OCI-LY1 (cell line): ENCODE measurements around the gene TTLL11.

Experiments used
- EZH2 ChIP-seq: fragments of 200-600 bp; sonication (generic), shearing (Covaris generic); IDR thresholded peaks from 2 replicates; pipeline ENCODE4 v1.8.0; 2017; ENCODE audit warnings: borderline replicate concordance, mixed run types, mild to moderate bottlenecking, antibody characterized with exemption, low read length, moderate library complexity, mixed read lengths
- TF ChIP-seq, protein P1 (sequence below): fragments of 200-600 bp; sonication (generic), shearing (Covaris generic); IDR thresholded peaks from 2 replicates; pipeline ENCODE4 v1.5.1; 2017; ENCODE audit warnings: mild to moderate bottlenecking, antibody characterized with exemption, low read length, moderate library complexity, mixed read lengths

DNA sequence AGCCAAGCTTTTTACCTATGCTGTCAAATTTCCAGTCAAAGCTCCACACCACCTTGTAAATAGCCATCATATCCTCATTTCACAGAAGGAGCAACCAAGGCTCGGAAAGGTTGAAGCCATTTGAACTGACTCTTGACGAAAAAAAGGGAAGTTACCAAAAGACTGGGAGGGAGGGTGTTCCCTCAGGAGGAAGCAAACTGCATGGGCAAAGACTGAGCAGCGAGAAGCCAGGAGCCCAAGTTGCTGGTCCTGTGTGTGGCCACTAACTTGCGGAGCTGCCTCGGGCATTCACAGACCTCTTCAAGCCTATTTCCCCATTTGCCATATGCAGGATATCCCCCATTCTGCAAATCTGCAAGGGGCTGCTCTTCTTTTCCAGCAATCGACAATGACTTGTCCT is 37.4 kb downstream of the TTLL11 start:
- no peak for TF ChIP-seq EZH2
- TF ChIP-seq, protein P1, sequence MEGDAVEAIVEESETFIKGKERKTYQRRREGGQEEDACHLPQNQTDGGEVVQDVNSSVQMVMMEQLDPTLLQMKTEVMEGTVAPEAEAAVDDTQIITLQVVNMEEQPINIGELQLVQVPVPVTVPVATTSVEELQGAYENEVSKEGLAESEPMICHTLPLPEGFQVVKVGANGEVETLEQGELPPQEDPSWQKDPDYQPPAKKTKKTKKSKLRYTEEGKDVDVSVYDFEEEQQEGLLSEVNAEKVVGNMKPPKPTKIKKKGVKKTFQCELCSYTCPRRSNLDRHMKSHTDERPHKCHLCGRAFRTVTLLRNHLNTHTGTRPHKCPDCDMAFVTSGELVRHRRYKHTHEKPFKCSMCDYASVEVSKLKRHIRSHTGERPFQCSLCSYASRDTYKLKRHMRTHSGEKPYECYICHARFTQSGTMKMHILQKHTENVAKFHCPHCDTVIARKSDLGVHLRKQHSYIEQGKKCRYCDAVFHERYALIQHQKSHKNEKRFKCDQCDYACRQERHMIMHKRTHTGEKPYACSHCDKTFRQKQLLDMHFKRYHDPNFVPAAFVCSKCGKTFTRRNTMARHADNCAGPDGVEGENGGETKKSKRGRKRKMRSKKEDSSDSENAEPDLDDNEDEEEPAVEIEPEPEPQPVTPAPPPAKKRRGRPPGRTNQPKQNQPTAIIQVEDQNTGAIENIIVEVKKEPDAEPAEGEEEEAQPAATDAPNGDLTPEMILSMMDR = no peak
